Loucy (cell line): ENCODE measurements around the gene TNNI3K.

Source experiments
- H2AFZ ChIP-seq: fragments of 200-600 bp; sonication (generic); 2 replicates; pipeline ENCODE4 v1.6.0; 2016; ENCODE audit warnings: antibody characterized with exemption, mild to moderate bottlenecking, low read length, moderate library complexity
- H3F3A ChIP-seq: fragments of 200-600 bp; 2 replicates; pipeline ENCODE4 v1.6.0; 2016; ENCODE audit warnings: antibody characterized with exemption, low read depth, mild to moderate bottlenecking
- H3K27me3 ChIP-seq: fragments of 200-600 bp; sonication (generic); 2 replicates; pipeline ENCODE4 v1.6.1; 2014; ENCODE audit warnings: low read length, mild to moderate bottlenecking; ENCODE audit not compliant: insufficient read depth, poor library complexity, severe bottlenecking
- H3K36me3 ChIP-seq: fragments of 200-600 bp; sonication (generic); 2 replicates; pipeline ENCODE4 v1.6.1; 2016; ENCODE audit warnings: low read length; ENCODE audit not compliant: insufficient read depth
- H3K4me1 ChIP-seq: fragments of 200-600 bp; sonication (generic); 2 replicates; pipeline ENCODE4 v1.5.1; 2014; ENCODE audit warnings: low read length, mild to moderate bottlenecking; ENCODE audit not compliant: insufficient read depth, poor library complexity, severe bottlenecking
- H3K4me2 ChIP-seq: fragments of 200-600 bp; sonication (generic); 2 replicates; pipeline ENCODE4 v1.6.0; 2014; ENCODE audit warnings: antibody characterized with exemption, low read length, low read depth, mild to moderate bottlenecking; ENCODE audit not compliant: poor library complexity, severe bottlenecking
- H3K4me3 ChIP-seq: fragments of 200-600 bp; sonication (generic); 2 replicates; pipeline ENCODE4 v1.5.1; 2014; ENCODE audit warnings: low read length, mild to moderate bottlenecking, mixed read lengths; ENCODE audit not compliant: poor library complexity, severe bottlenecking
- H3K79me2 ChIP-seq: fragments of 200-600 bp; sonication (generic); 2 replicates; pipeline ENCODE4 v1.6.1; 2014; ENCODE audit warnings: low read length; ENCODE audit not compliant: insufficient read depth
- H3K9ac ChIP-seq: fragments of 200-600 bp; sonication (generic); 2 replicates; pipeline ENCODE4 v1.6.0; 2014; ENCODE audit warnings: mild to moderate bottlenecking, low read depth, low read length, moderate library complexity; ENCODE audit not compliant: poor library complexity, severe bottlenecking
- H3K9me2 ChIP-seq: fragments of 200-600 bp; sonication (generic); replicated peaks from 2 replicates; pipeline ENCODE4 v1.6.1; 2016; ENCODE audit warnings: low read depth, low read length, mixed read lengths
- H3K9me3 ChIP-seq: fragments of 200-600 bp; sonication (generic); 2 replicates; pipeline ENCODE4 v1.6.1; 2014; ENCODE audit warnings: mild to moderate bottlenecking, antibody characterized with exemption, low read length, low read depth; ENCODE audit not compliant: insufficient read depth
- H4K20me1 ChIP-seq: fragments of 200-600 bp; sonication (generic); 2 replicates; pipeline ENCODE4 v1.6.0; 2014; ENCODE audit warnings: antibody characterized with exemption, low read length, mild to moderate bottlenecking; ENCODE audit not compliant: insufficient read depth, poor library complexity, severe bottlenecking
- EZH2phosphoT487 ChIP-seq: fragments of 200-600 bp; IDR thresholded peaks from 2 replicates; pipeline ENCODE4 v1.6.1; 2018; ENCODE audit warnings: antibody characterized with exemption, mild to moderate bottlenecking, moderate library complexity, borderline replicate concordance
- TF ChIP-seq, protein P1 (sequence below): fragments of 200-600 bp; sonication (generic); conservative IDR thresholded peaks from 2 replicates; pipeline ENCODE4 v1.5.1; 2014; ENCODE audit warnings: mild to moderate bottlenecking, antibody characterized with exemption, low read length

The TNNI3K gene

DNA sequence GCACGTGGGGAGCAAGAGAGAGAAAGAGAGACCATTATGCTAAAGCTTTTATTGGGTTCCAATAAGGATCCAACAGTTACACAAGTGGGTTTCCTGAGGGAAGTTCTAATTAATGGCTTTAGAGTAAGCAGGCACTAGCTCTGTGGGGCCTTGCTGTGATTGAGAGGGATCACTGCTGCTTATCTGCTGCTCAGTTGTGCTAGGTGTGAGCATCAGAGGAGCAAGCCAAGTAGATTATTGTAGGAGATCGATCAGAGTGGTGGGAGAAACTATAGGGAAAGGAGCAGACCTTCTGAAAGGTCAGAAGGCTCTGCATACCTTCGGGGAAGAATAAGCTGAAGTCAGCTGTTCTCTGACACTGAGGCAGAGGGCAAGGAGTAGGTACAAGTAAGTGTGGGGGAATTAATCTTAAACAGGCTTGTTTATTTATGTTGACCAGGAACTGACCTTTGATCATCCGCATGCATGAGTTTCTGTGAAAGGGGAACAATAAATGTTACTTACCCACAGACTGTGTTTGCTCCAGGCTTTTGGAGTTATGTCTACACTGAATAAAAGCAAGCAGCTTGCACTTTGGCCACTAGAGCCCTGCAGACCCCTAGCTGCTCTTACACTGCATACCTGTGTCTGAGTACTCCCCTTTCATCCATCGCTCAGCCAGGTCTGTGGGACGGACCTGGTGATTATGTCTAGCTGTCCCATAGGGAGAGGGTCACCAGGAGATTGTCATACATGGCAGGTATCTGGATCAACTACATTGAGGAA, 89.7 kb downstream of the TNNI3K start:
- H3K9me3 ChIP-seq, result no peaks in the 10 kb centered on the region
- no peaks in the 10 kb centered on the region for H3K79me2 ChIP-seq
- H2AFZ ChIP-seq, result no peak overlapping the region
- no peak for TF ChIP-seq EZH2phosphoT487
- TF ChIP-seq, protein P1, sequence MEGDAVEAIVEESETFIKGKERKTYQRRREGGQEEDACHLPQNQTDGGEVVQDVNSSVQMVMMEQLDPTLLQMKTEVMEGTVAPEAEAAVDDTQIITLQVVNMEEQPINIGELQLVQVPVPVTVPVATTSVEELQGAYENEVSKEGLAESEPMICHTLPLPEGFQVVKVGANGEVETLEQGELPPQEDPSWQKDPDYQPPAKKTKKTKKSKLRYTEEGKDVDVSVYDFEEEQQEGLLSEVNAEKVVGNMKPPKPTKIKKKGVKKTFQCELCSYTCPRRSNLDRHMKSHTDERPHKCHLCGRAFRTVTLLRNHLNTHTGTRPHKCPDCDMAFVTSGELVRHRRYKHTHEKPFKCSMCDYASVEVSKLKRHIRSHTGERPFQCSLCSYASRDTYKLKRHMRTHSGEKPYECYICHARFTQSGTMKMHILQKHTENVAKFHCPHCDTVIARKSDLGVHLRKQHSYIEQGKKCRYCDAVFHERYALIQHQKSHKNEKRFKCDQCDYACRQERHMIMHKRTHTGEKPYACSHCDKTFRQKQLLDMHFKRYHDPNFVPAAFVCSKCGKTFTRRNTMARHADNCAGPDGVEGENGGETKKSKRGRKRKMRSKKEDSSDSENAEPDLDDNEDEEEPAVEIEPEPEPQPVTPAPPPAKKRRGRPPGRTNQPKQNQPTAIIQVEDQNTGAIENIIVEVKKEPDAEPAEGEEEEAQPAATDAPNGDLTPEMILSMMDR, result no peak
- H3K9ac ChIP-seq, result no peak overlapping the region
- no peak overlapping the region for H3K4me2 ChIP-seq
- no peaks in the 10 kb centered on the region for H3K27me3 ChIP-seq
- H3F3A ChIP-seq, result no peaks in the 10 kb centered on the region
- H3K4me3 ChIP-seq, result no peak overlapping the region
- H3K9me2 ChIP-seq, result no peaks in the 10 kb centered on the region
- H3K4me1 ChIP-seq, result no peaks in the 10 kb centered on the region
- no peaks in the 10 kb centered on the region for H3K36me3 ChIP-seq
- H4K20me1 ChIP-seq, result no peaks in the 10 kb centered on the region

DNA sequence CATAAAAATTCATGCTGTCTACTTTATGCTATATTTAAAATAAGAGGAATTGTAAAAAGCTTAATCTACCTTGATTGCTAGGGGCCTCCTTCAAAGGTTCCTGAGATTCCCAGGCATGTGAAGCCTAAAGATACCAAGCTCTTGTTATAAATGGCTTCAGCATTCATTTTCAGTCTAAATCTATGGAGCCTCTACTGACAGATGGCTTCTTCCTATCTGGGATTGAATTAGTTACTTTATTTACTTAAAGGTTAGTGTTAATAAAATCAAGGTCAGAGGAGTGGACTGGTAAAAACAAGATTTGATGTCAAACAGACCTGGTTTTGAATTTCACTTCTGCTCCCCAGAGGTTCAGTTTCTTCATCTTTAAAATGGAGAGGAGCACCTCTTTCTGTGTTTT, 93.7 kb downstream of the TNNI3K start:
- no peaks in the 10 kb centered on the region for H3K9me2 ChIP-seq
- H2AFZ ChIP-seq, result no peak overlapping the region
- H3F3A ChIP-seq, result no peaks in the 10 kb centered on the region
- H4K20me1 ChIP-seq, result no peaks in the 10 kb centered on the region
- no peaks in the 10 kb centered on the region for H3K36me3 ChIP-seq
- no peaks in the 10 kb centered on the region for H3K9me3 ChIP-seq
- H3K9ac ChIP-seq, result no peak overlapping the region
- no peaks in the 10 kb centered on the region for H3K79me2 ChIP-seq
- no peak overlapping the region for H3K4me2 ChIP-seq
- no peaks in the 10 kb centered on the region for H3K4me1 ChIP-seq
- no peak for TF ChIP-seq EZH2phosphoT487
- TF ChIP-seq, protein P1, result no peak
- H3K27me3 ChIP-seq, result no peaks in the 10 kb centered on the region
- H3K4me3 ChIP-seq, result no peak overlapping the region

DNA sequence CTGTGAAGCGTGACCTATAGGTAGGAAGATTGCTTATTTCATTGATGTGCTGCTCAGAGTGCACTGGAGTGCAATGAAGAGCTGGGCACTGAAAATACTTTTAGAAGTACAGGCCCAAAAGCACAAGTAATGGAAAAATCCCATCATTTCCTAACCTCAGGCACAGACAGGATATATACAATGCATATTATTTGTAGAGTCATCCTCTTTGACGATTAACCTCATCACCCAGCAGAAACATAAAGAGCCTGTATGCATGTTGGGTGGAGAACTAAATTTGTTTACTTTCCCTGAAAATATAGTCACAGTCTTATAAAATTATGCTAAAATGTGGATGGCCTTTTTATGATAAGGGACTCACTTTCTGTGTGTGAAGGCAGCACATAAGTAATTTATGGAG, 98.1 kb downstream of the TNNI3K start:
- H2AFZ ChIP-seq, result no peak overlapping the region
- no peaks in the 10 kb centered on the region for H3F3A ChIP-seq
- no peak overlapping the region for H3K9ac ChIP-seq

More for the DNA sequence above, 98.1 kb downstream of the TNNI3K start:
- no peaks in the 10 kb centered on the region for H3K36me3 ChIP-seq
- no peaks in the 10 kb centered on the region for H3K9me2 ChIP-seq
- H3K4me1 ChIP-seq, result no peaks in the 10 kb centered on the region
- H3K27me3 ChIP-seq, result no peaks in the 10 kb centered on the region
- H3K4me3 ChIP-seq, result no peak overlapping the region
- H4K20me1 ChIP-seq, result no peaks in the 10 kb centered on the region
- H3K4me2 ChIP-seq, result no peak overlapping the region
- TF ChIP-seq, protein P1, result no peak
- TF ChIP-seq EZH2phosphoT487, result no peak
- H3K79me2 ChIP-seq, result no peaks in the 10 kb centered on the region
- no peaks in the 10 kb centered on the region for H3K9me3 ChIP-seq
